Liver (tissue), 9 donors: Measurements from ENCODE around the gene GPR173. TPM values are rescaled to one million over a fixed set of nuclear protein-coding genes. Genes with fewer than 3 reads are reported as not detected.

Experiments
- DNase-seq: peaks from one replicate; pipeline ENCODE4 v3.0.0-alpha.2; 2017; ENCODE audit warnings: low spot score
- H3K27ac ChIP-seq, 2 donors: one replicate each; pipeline ENCODE4 v1.7.0; 2013; ENCODE audit warnings: inconsistent platforms in 2 of 2, low read length in 2 of 2, control low read depth in 1 of 2, low read depth in 1 of 2, mild to moderate bottlenecking in 1 of 2
- H3K27me3 ChIP-seq, 4 donors: one replicate each; pipeline versions ENCODE4 v1.6.1 to v1.7.0; 2013; ENCODE audit warnings: low read length in 3 of 4, inconsistent platforms in 1 of 4, mild to moderate bottlenecking in 1 of 4, moderate library complexity in 1 of 4; ENCODE audit not compliant: control insufficient read depth in 4 of 4, insufficient read depth in 4 of 4
- H3K36me3 ChIP-seq, 4 donors: one replicate each; pipeline versions ENCODE4 v1.6.1 to v1.7.0; 2013; ENCODE audit warnings: low read length in 3 of 4, mild to moderate bottlenecking in 3 of 4, low read depth in 1 of 4, moderate library complexity in 1 of 4; ENCODE audit not compliant: control insufficient read depth in 4 of 4, insufficient read depth in 3 of 4
- H3K4me1 ChIP-seq, 4 donors: one replicate each; pipeline versions ENCODE4 v1.6.1 to v1.7.0; 2013; ENCODE audit warnings: low read length in 3 of 4, mild to moderate bottlenecking in 3 of 4, moderate library complexity in 1 of 4; ENCODE audit not compliant: control insufficient read depth in 4 of 4, insufficient read depth in 4 of 4
- H3K4me3 ChIP-seq, 3 donors: one replicate each; pipeline versions ENCODE4 v1.6.1 to v1.7.0; 2013; ENCODE audit warnings: low read length in 3 of 3, control low read depth in 1 of 3, low read depth in 1 of 3, mild to moderate bottlenecking in 1 of 3
- H3K9ac ChIP-seq, 2 donors: one replicate each; pipeline ENCODE4 v1.7.0; 2013; ENCODE audit warnings: low read length in 2 of 2, mild to moderate bottlenecking in 2 of 2, moderate library complexity in 2 of 2, control low read depth in 1 of 2, low read depth in 1 of 2
- H3K9me3 ChIP-seq, 4 donors: one replicate each; pipeline versions ENCODE4 v1.6.1 to v1.7.0; 2013; ENCODE audit warnings: low read length in 3 of 4; ENCODE audit not compliant: control insufficient read depth in 4 of 4
- CTCF ChIP-seq: fragments of 150-350 bp; IDR thresholded peaks from 2 replicates; pipeline ENCODE4 v1.5.1; 2017; ENCODE audit warnings: improper control_type of control experiment, low read depth, low read length; ENCODE audit not compliant: missing input control
- EGR1 ChIP-seq, 2 donors: IDR thresholded peaks; 2 replicates each; pipeline ENCODE4 v1.6.1; 2016 to 2018; ENCODE audit warnings: antibody characterized with exemption in 2 of 2, low read depth in 2 of 2
- FOXA1 ChIP-seq: IDR thresholded peaks from 2 replicates; pipeline ENCODE4 v1.6.1; 2016; ENCODE audit warnings: antibody characterized with exemption
- FOXA2 ChIP-seq: IDR thresholded peaks from 2 replicates; pipeline ENCODE4 v1.6.1; 2016; ENCODE audit warnings: antibody characterized with exemption
- GABPA ChIP-seq, 2 donors: IDR thresholded peaks in 1 of 2; conservative IDR thresholded peaks in 1 of 2; 2 replicates each; pipeline ENCODE4 v1.6.1; 2016; ENCODE audit warnings: antibody characterized with exemption in 2 of 2, mild to moderate bottlenecking in 1 of 2, moderate library complexity in 1 of 2
- HNF4A ChIP-seq, 2 donors: conservative IDR thresholded peaks; 2 replicates each; pipeline ENCODE4 v1.6.1; 2016; ENCODE audit warnings: antibody characterized with exemption in 2 of 2, mild to moderate bottlenecking in 2 of 2
- NR2F2 ChIP-seq: IDR thresholded peaks from 2 replicates; pipeline ENCODE4 v1.6.1; 2016; ENCODE audit warnings: antibody characterized with exemption
- RAD21 ChIP-seq, 2 donors: IDR thresholded peaks; 2 replicates each; pipeline ENCODE4 v1.6.1; 2016; ENCODE audit warnings: antibody characterized with exemption in 2 of 2, mild to moderate bottlenecking in 2 of 2
- RXRA ChIP-seq, 2 donors: IDR thresholded peaks; 2 replicates each; pipeline ENCODE4 v1.6.1; 2017 to 2018; ENCODE audit warnings: antibody characterized with exemption in 2 of 2, mild to moderate bottlenecking in 1 of 2
- SP1 ChIP-seq: IDR thresholded peaks from 2 replicates; pipeline ENCODE4 v1.6.1; 2018; ENCODE audit warnings: antibody characterized with exemption, mild to moderate bottlenecking
- TAF1 ChIP-seq: conservative IDR thresholded peaks from 2 replicates; pipeline ENCODE4 v1.6.1; 2016; ENCODE audit warnings: antibody characterized with exemption, mild to moderate bottlenecking
- ZBTB33 ChIP-seq: IDR thresholded peaks from 2 replicates; pipeline ENCODE4 v1.6.1; 2016; ENCODE audit warnings: antibody characterized with exemption
- WGBS: extraction: QIAGEN DNeasy Blood & Tissue Kit; methylation state at CpG from one replicate; pipeline ENCODE4 v1.1.7; 2013; 5-methylcytosine and 5-hydroxymethylcytosine counted together
- polyA plus RNA-seq, 2 donors: library from polyadenylated mRNA; stranded (reverse) in 1 of 2; unstranded in 1 of 2; fragments of 200-250 nt in 1 of 2; fragments of >200 nt in 1 of 2; fragmentation: Nextera tagmentation in 1 of 2; extraction: Ambion mirVana in 1 of 2; gene quantifications; one replicate each; pipeline versions ENCODE4 v1.2.1 to v1.2.3, GENCODE V29; 2013 to 2015
- total RNA-seq, 2 donors: library from RNA; depleted of rRNA; stranded (reverse); fragments of >200 nt; gene quantifications; one replicate each; pipeline ENCODE4 v1.2.3, GENCODE V29; 2014
- TF ChIP-seq, protein P1 (sequence below): IDR thresholded peaks from 2 replicates; pipeline ENCODE4 v1.6.1; 2016; ENCODE audit warnings: antibody characterized with exemption, mild to moderate bottlenecking
- TF ChIP-seq, protein P2 (sequence below): IDR thresholded peaks from 2 replicates; pipeline ENCODE4 v1.6.1; 2016; ENCODE audit warnings: antibody characterized with exemption
- TF ChIP-seq, protein P3 (sequence below): IDR thresholded peaks from 2 replicates; pipeline ENCODE4 v1.6.1; 2016; ENCODE audit warnings: antibody characterized with exemption
- donor health status: healthy.
- donor health status: healthy.
- donor health status: healthy.
- donor health status: healthy.
- donor health status: healthy.

The GPR173 gene
- total and polyA plus RNA-seq, 4 donors, result 0.07 to 0.61 (median 0.25) TPM; not detected in 1

DNA sequence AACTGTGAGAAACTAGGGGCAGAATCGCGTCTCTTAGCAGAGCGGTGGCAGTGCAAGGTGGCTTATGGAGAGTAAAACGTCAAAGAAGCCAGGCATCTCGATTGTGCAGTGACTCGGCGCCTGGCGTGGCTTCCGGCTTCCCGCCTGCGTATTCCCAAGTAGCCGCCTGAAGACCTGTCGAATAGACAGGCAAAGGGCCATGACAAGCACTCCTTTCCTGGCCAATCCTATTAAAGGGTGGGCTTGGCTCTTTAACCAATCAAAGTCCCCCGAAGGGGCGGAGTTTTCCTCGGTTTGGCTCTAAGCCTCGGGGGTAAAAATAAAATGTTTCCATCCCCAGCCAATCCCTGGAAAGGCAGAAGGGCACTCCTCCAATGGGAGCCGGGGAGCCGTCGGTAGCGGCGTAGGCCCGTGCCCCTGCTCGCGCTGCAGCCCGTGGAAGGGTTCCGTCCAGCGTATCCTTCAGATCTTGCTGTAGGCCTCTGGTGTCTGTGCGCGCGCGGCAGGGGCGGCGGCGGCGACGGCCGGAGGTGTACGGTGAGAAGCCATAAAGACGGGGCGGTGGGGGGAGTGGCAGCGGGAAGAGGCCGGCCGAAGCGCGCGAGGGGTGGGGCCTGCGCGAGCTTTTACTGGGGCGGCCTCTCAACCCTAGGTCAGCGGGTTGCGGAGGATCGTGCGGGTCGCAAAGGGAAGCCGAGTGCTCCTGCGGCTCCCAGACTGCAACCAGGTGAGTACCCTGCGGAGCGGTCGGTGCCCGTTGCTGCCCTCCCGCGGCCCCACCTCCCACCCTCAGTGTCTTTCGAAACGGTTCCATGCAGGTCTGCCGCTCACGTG is 45.4 kb downstream of the GPR173 start, which contains the start of gene KANTR (continued):
- TF ChIP-seq ZBTB33, result no peak

- no peak for DNase-seq
- no peak for TF ChIP-seq CTCF
- TF ChIP-seq FOXA1, result no peak
- no peak for TF ChIP-seq NR2F2
- H3K36me3 ChIP-seq, result peaks cover 0 to 2% (median 0%) of the 10 kb centered on the region in 4 donors
- H3K27me3 ChIP-seq, result no peaks in the 10 kb centered on the region
- H3K9me3 ChIP-seq, result no peaks in the 10 kb centered on the region
- H3K9ac ChIP-seq, result peak overlapping the region; percentile 32 to 62
- H3K4me1 ChIP-seq, result peaks cover 0 to 12% (median 8%) of the 10 kb centered on the region in 4 donors
- WGBS, result 0% methylated on average over 5 of the region's 5 CpGs
- peak overlapping the region; percentile 90 for H3K27ac ChIP-seq
- peak overlapping the region; percentile 70 to 84 (median 78) for H3K4me3 ChIP-seq
Measured at GRCh38 chrX:53094582-53094905, 46.0 kb downstream of the GPR173 start.

- no peak overlapping the region for H3K4me3 ChIP-seq
- no peaks in the 10 kb centered on the region for H3K9me3 ChIP-seq
- H3K27ac ChIP-seq, result no peak overlapping the region
- H3K9ac ChIP-seq, result no peak overlapping the region
- peaks cover 0 to 12% (median 8%) of the 10 kb centered on the region in 4 donors for H3K4me1 ChIP-seq
- TF ChIP-seq EGR1 (IDR thresholded peaks at IDR 0.05; ENCODE audit: low read depth in 2 of 2) (no peak), RAD21 (IDR thresholded peaks at IDR 0.05) (no peak), SP1 (no peak), RXRA (IDR thresholded peaks at IDR 0.05) (no peak), GABPA (IDR thresholded peaks at IDR 0.05 in 1 of 2, conservative IDR thresholded peaks at IDR 0.05 in 1 of 2) (no peak)
- WGBS, result 92% methylated on average over 3 of the region's 3 CpGs
- no peaks in the 10 kb centered on the region for H3K27me3 ChIP-seq
- DNase-seq, result no peak
- peaks cover 0 to 3% (median 0%) of the 10 kb centered on the region in 4 donors for H3K36me3 ChIP-seq
Measured at GRCh38 chrX:53095796-53096195, 47.2 kb downstream of the GPR173 start.

GRCh38 chrX:53114864-53115549 is 66.4 kb downstream of the GPR173 start:
- H3K4me1 ChIP-seq, result no peaks in the 10 kb centered on the region
- WGBS, result 97% methylated on average over 6 of the region's 6 CpGs
- H3K27me3 ChIP-seq, result no peaks in the 10 kb centered on the region
- no peak overlapping the region for H3K9ac ChIP-seq
- peaks cover 0 to 1% (median 0%) of the 10 kb centered on the region in 4 donors for H3K36me3 ChIP-seq
- H3K4me3 ChIP-seq, result no peak overlapping the region
- no peak for DNase-seq
- no peaks in the 10 kb centered on the region for H3K9me3 ChIP-seq
- no peak overlapping the region for H3K27ac ChIP-seq
- TF ChIP-seq, protein P1, sequence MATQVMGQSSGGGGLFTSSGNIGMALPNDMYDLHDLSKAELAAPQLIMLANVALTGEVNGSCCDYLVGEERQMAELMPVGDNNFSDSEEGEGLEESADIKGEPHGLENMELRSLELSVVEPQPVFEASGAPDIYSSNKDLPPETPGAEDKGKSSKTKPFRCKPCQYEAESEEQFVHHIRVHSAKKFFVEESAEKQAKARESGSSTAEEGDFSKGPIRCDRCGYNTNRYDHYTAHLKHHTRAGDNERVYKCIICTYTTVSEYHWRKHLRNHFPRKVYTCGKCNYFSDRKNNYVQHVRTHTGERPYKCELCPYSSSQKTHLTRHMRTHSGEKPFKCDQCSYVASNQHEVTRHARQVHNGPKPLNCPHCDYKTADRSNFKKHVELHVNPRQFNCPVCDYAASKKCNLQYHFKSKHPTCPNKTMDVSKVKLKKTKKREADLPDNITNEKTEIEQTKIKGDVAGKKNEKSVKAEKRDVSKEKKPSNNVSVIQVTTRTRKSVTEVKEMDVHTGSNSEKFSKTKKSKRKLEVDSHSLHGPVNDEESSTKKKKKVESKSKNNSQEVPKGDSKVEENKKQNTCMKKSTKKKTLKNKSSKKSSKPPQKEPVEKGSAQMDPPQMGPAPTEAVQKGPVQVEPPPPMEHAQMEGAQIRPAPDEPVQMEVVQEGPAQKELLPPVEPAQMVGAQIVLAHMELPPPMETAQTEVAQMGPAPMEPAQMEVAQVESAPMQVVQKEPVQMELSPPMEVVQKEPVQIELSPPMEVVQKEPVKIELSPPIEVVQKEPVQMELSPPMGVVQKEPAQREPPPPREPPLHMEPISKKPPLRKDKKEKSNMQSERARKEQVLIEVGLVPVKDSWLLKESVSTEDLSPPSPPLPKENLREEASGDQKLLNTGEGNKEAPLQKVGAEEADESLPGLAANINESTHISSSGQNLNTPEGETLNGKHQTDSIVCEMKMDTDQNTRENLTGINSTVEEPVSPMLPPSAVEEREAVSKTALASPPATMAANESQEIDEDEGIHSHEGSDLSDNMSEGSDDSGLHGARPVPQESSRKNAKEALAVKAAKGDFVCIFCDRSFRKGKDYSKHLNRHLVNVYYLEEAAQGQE, result no peak
- no peak for TF ChIP-seq TAF1
- TF ChIP-seq, protein P2, sequence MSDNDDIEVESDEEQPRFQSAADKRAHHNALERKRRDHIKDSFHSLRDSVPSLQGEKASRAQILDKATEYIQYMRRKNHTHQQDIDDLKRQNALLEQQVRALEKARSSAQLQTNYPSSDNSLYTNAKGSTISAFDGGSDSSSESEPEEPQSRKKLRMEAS, result no peak
- no peak for TF ChIP-seq RAD21 (IDR thresholded peaks at IDR 0.05)
- TF ChIP-seq, protein P3, sequence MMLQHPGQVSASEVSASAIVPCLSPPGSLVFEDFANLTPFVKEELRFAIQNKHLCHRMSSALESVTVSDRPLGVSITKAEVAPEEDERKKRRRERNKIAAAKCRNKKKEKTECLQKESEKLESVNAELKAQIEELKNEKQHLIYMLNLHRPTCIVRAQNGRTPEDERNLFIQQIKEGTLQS, result no peak
- TF ChIP-seq NR2F2, result no peak
- no peak for TF ChIP-seq RXRA (IDR thresholded peaks at IDR 0.05)
- TF ChIP-seq SP1, result no peak
- TF ChIP-seq FOXA2, result no peak
- no peak for TF ChIP-seq EGR1 (IDR thresholded peaks at IDR 0.05; ENCODE audit: low read depth in 2 of 2)
- no peak for TF ChIP-seq GABPA (IDR thresholded peaks at IDR 0.05 in 1 of 2, conservative IDR thresholded peaks at IDR 0.05 in 1 of 2)
- TF ChIP-seq HNF4A (conservative IDR thresholded peaks at IDR 0.05), result no peak
